DMS79 (cell line): Measurements from ENCODE around the gene NT5DC3.
"Not testable (repeated sequence)": the region's sequence is repeated elsewhere in the genome, so short reads cannot be mapped to it uniquely, and the experiment has no call there.

Experiments used
- DNase-seq: peaks from one replicate; lab custom pipeline; 2025; lab: John Stamatoyannopoulos, UW

The NT5DC3 gene

GRCh38 chr12:103832048-103832997 is 8.7 kb downstream of the NT5DC3 start:
- no peak for DNase-seq

GRCh38 chr12:103830730-103831320 is 10.2 kb downstream of the NT5DC3 start:
- no peak for DNase-seq

GRCh38 chr12:103830025-103830725 is 10.9 kb downstream of the NT5DC3 start:
- no peak for DNase-seq

- DNase-seq = no peak
Observed at GRCh38 chr12:103829092-103829491, 11.9 kb downstream of the NT5DC3 start.

GRCh38 chr12:103827911-103828391 is 13.1 kb downstream of the NT5DC3 start:
- DNase-seq = no peak

GRCh38 chr12:103824845-103825244 is 16.2 kb downstream of the NT5DC3 start:
- no peak for DNase-seq

- no peak for DNase-seq
Observed at GRCh38 chr12:103824290-103824689, 16.7 kb downstream of the NT5DC3 start.

- DNase-seq = no peak
Observed at GRCh38 chr12:103823871-103824270, 17.2 kb downstream of the NT5DC3 start.

GRCh38 chr12:103821773-103822172 is 19.3 kb downstream of the NT5DC3 start:
- DNase-seq = no peak

GRCh38 chr12:103820881-103821489 is 20.0 kb downstream of the NT5DC3 start:
- no peak for DNase-seq

GRCh38 chr12:103820361-103820760 is 20.7 kb downstream of the NT5DC3 start:
- no peak for DNase-seq

- DNase-seq = no peak
Observed at GRCh38 chr12:103819892-103820291, 21.1 kb downstream of the NT5DC3 start.

- DNase-seq = no peak
Observed at GRCh38 chr12:103819312-103819711, 21.7 kb downstream of the NT5DC3 start.

GRCh38 chr12:103817791-103818190 is 23.2 kb downstream of the NT5DC3 start:
- no peak for DNase-seq

- DNase-seq = no peak
Observed at GRCh38 chr12:103816663-103817062, 24.4 kb downstream of the NT5DC3 start.

- DNase-seq = peak; percentile 25
Observed at GRCh38 chr12:103814436-103814835, 26.6 kb downstream of the NT5DC3 start.

- DNase-seq = no peak
Observed at GRCh38 chr12:103813949-103814348, 27.1 kb downstream of the NT5DC3 start.

- DNase-seq = no peak
Observed at GRCh38 chr12:103813426-103813825, 27.6 kb downstream of the NT5DC3 start.

- DNase-seq = no peak
Observed at GRCh38 chr12:103812789-103813188, 28.2 kb downstream of the NT5DC3 start.

GRCh38 chr12:103811791-103812190 is 29.2 kb downstream of the NT5DC3 start:
- no peak for DNase-seq

- DNase-seq = no peak
Observed at GRCh38 chr12:103810111-103810510, 30.9 kb downstream of the NT5DC3 start.

- not testable (repeated sequence) for DNase-seq
Observed at GRCh38 chr12:103809639-103810038, 31.4 kb downstream of the NT5DC3 start.
